ENCODE measurements around the gene CTIF. TPM values are rescaled to one million over a fixed set of nuclear protein-coding genes. Genes with fewer than 3 reads are reported as not detected.

CTIF gene
- total RNA-seq, 1 donor, result 65.9 TPM

GRCh38 chr18:48884771-48885170 lies 345.9 kb downstream of the CTIF start:
- H3K4me3 ChIP-seq (ENCODE audit: insufficient read depth, low read length), result no peak overlapping the region
- H3K4me2 ChIP-seq (ENCODE audit: insufficient read depth, low read length), result no peak overlapping the region
- no peaks in the 10 kb centered on the region for H3K27me3 ChIP-seq (ENCODE audit: insufficient read depth, low read length)
- H3K27ac ChIP-seq (ENCODE audit: low read depth, low read length), result no peak overlapping the region
- DNase-seq (ENCODE audit: insufficient read length, low spot score, missing footprints), result peak; percentile 57
- H3K9me3 ChIP-seq (ENCODE audit: low read depth, low read length), result no peaks in the 10 kb centered on the region
- H2AFZ ChIP-seq (ENCODE audit: low read length), result no peak overlapping the region
- no peaks in the 10 kb centered on the region for H3K4me1 ChIP-seq (ENCODE audit: insufficient read depth, low read length)
- no peaks in the 10 kb centered on the region for H3K79me2 ChIP-seq (ENCODE audit: insufficient read depth, low read length)
- H4K20me1 ChIP-seq (ENCODE audit: insufficient read depth, low read length), result no peaks in the 10 kb centered on the region
- TF ChIP-seq CTCF (IDR thresholded peaks at IDR 0.05; ENCODE audit: extremely low read depth, low read depth, low read length), result no peak
- H3K36me3 ChIP-seq (ENCODE audit: insufficient read depth, low read length), result no peaks in the 10 kb centered on the region

GRCh38 chr18:48885266-48885923 lies 346.6 kb downstream of the CTIF start:
- no peaks in the 10 kb centered on the region for H3K36me3 ChIP-seq (ENCODE audit: insufficient read depth, low read length)

GRCh38 chr18:48885924-48886400 lies 347.1 kb downstream of the CTIF start:
- no peaks in the 10 kb centered on the region for H3K79me2 ChIP-seq (ENCODE audit: insufficient read depth, low read length)
- DNase-seq (ENCODE audit: insufficient read length, low spot score, missing footprints), result peak; percentile 32
- no peak overlapping the region for H3K27ac ChIP-seq (ENCODE audit: low read depth, low read length)
- H3K4me1 ChIP-seq (ENCODE audit: insufficient read depth, low read length), result no peaks in the 10 kb centered on the region
- no peaks in the 10 kb centered on the region for H4K20me1 ChIP-seq (ENCODE audit: insufficient read depth, low read length)
- no peak overlapping the region for H2AFZ ChIP-seq (ENCODE audit: low read length)
- no peaks in the 10 kb centered on the region for H3K36me3 ChIP-seq (ENCODE audit: insufficient read depth, low read length)
- no peaks in the 10 kb centered on the region for H3K27me3 ChIP-seq (ENCODE audit: insufficient read depth, low read length)
- H3K4me2 ChIP-seq (ENCODE audit: insufficient read depth, low read length), result no peak overlapping the region
- H3K4me3 ChIP-seq (ENCODE audit: insufficient read depth, low read length), result no peak overlapping the region
- no peak for TF ChIP-seq CTCF (IDR thresholded peaks at IDR 0.05; ENCODE audit: extremely low read depth, low read depth, low read length)
- H3K9me3 ChIP-seq (ENCODE audit: low read depth, low read length), result no peaks in the 10 kb centered on the region

More at GRCh38 chr18:48885266-48885923, 346.6 kb downstream of the CTIF start:
- Histone ChIP-seq H3K79me2 (ENCODE audit: insufficient read depth, low read length) (no peaks in the 10 kb centered on the region), H3K4me3 (ENCODE audit: insufficient read depth, low read length) (no peak overlapping the region), H3K4me2 (ENCODE audit: insufficient read depth, low read length) (no peak overlapping the region), H3K27me3 (ENCODE audit: insufficient read depth, low read length) (no peaks in the 10 kb centered on the region), H3K9me3 (ENCODE audit: low read depth, low read length) (no peaks in the 10 kb centered on the region), H2AFZ (ENCODE audit: low read length) (no peak overlapping the region), H3K27ac (ENCODE audit: low read depth, low read length) (no peak overlapping the region), H4K20me1 (ENCODE audit: insufficient read depth, low read length) (no peaks in the 10 kb centered on the region), H3K4me1 (ENCODE audit: insufficient read depth, low read length) (no peaks in the 10 kb centered on the region)
- DNase-seq (ENCODE audit: insufficient read length, low spot score, missing footprints), result peak; percentile 74
- no peak for TF ChIP-seq CTCF (IDR thresholded peaks at IDR 0.05; ENCODE audit: extremely low read depth, low read depth, low read length)

GRCh38 chr18:48886520-48887293 lies 347.9 kb downstream of the CTIF start:
- Histone ChIP-seq H3K4me2 (ENCODE audit: insufficient read depth, low read length) (no peak overlapping the region), H3K4me3 (ENCODE audit: insufficient read depth, low read length) (no peak overlapping the region), H4K20me1 (ENCODE audit: insufficient read depth, low read length) (no peaks in the 10 kb centered on the region), H3K4me1 (ENCODE audit: insufficient read depth, low read length) (no peaks in the 10 kb centered on the region), H3K79me2 (ENCODE audit: insufficient read depth, low read length) (no peaks in the 10 kb centered on the region), H3K27ac (ENCODE audit: low read depth, low read length) (no peak overlapping the region), H3K9me3 (ENCODE audit: low read depth, low read length) (no peaks in the 10 kb centered on the region), H3K36me3 (ENCODE audit: insufficient read depth, low read length) (no peaks in the 10 kb centered on the region), H2AFZ (ENCODE audit: low read length) (no peak overlapping the region), H3K27me3 (ENCODE audit: insufficient read depth, low read length) (no peaks in the 10 kb centered on the region)
- DNase-seq (ENCODE audit: insufficient read length, low spot score, missing footprints), result peak; percentile 42
- TF ChIP-seq CTCF (IDR thresholded peaks at IDR 0.05; ENCODE audit: extremely low read depth, low read depth, low read length), result no peak
